IPS-18c (cell line): Measurements from ENCODE around the gene UGCG.
"Not testable (repeated sequence)": the region's sequence is repeated elsewhere in the genome, so short reads cannot be mapped to it uniquely, and the experiment has no call there.

Source experiments
- H3K4me3 ChIP-seq: 2 replicates; pipeline ENCODE4 v1.7.0; 2013; ENCODE audit warnings: low read depth, mild to moderate bottlenecking, low read length, moderate library complexity; ENCODE audit not compliant: insufficient read depth
- H3K9me3 ChIP-seq: one replicate; pipeline ENCODE4 v1.6.1; 2013; ENCODE audit warnings: mild to moderate bottlenecking, low read length, moderate library complexity; ENCODE audit not compliant: control insufficient read depth, insufficient read depth

Gene UGCG

GRCh38 chr9:111960485-111960884 lies 63.9 kb downstream of the UGCG start:
- H3K9me3 ChIP-seq, H3K4me3 ChIP-seq: not testable (repeated sequence)

- no peaks in the 10 kb centered on the region for H3K9me3 ChIP-seq
- no peak overlapping the region for H3K4me3 ChIP-seq
Observed at GRCh38 chr9:111961009-111961408, 64.4 kb downstream of the UGCG start.

GRCh38 chr9:111961575-111961974 lies 65.0 kb downstream of the UGCG start:
- H3K4me3 ChIP-seq, result no peak overlapping the region
- no peaks in the 10 kb centered on the region for H3K9me3 ChIP-seq

GRCh38 chr9:111962021-111962420 lies 65.4 kb downstream of the UGCG start:
- Histone ChIP-seq H3K9me3 (no peaks in the 10 kb centered on the region), H3K4me3 (no peak overlapping the region)

GRCh38 chr9:111963995-111964394 lies 67.4 kb downstream of the UGCG start:
- H3K9me3 ChIP-seq, result no peaks in the 10 kb centered on the region
- H3K4me3 ChIP-seq, result no peak overlapping the region

- Histone ChIP-seq H3K4me3 (no peak overlapping the region), H3K9me3 (no peaks in the 10 kb centered on the region)
Observed at GRCh38 chr9:111965566-111966019, 69.0 kb downstream of the UGCG start.

- H3K9me3 ChIP-seq, result no peaks in the 10 kb centered on the region
- H3K4me3 ChIP-seq, result no peak overlapping the region
Observed at GRCh38 chr9:111966124-111966723, 69.6 kb downstream of the UGCG start.

- H3K4me3 ChIP-seq, result no peak overlapping the region
- no peaks in the 10 kb centered on the region for H3K9me3 ChIP-seq
Observed at GRCh38 chr9:111966861-111967291, 70.3 kb downstream of the UGCG start.

- no peak overlapping the region for H3K4me3 ChIP-seq
Observed at GRCh38 chr9:111967621-111968020, 71.0 kb downstream of the UGCG start.

GRCh38 chr9:111969061-111969460 lies 72.4 kb downstream of the UGCG start:
- no peaks in the 10 kb centered on the region for H3K9me3 ChIP-seq
- H3K4me3 ChIP-seq, result no peak overlapping the region

More at GRCh38 chr9:111967621-111968020, 71.0 kb downstream of the UGCG start:
- H3K9me3 ChIP-seq, result no peaks in the 10 kb centered on the region

GRCh38 chr9:111969622-111970021 lies 73.0 kb downstream of the UGCG start:
- no peak overlapping the region for H3K4me3 ChIP-seq
- H3K9me3 ChIP-seq, result no peaks in the 10 kb centered on the region

- Histone ChIP-seq H3K9me3 (no peaks in the 10 kb centered on the region), H3K4me3 (no peak overlapping the region)
Observed at GRCh38 chr9:111970827-111971226, 74.2 kb downstream of the UGCG start.

- Histone ChIP-seq H3K4me3 (no peak overlapping the region), H3K9me3 (no peaks in the 10 kb centered on the region)
Observed at GRCh38 chr9:111974092-111974681, 77.6 kb downstream of the UGCG start.

- H3K9me3 ChIP-seq, result no peaks in the 10 kb centered on the region
- H3K4me3 ChIP-seq, result no peak overlapping the region
Observed at GRCh38 chr9:111975709-111976108, 79.1 kb downstream of the UGCG start.

- Histone ChIP-seq H3K4me3 (no peak overlapping the region), H3K9me3 (no peaks in the 10 kb centered on the region)
Observed at GRCh38 chr9:111978616-111979015, 82.0 kb downstream of the UGCG start.

GRCh38 chr9:111979561-111979960 lies 82.9 kb downstream of the UGCG start:
- Histone ChIP-seq H3K4me3 (no peak overlapping the region), H3K9me3 (no peaks in the 10 kb centered on the region)

GRCh38 chr9:111980398-111980797 lies 83.8 kb downstream of the UGCG start:
- Histone ChIP-seq H3K4me3 (no peak overlapping the region), H3K9me3 (no peaks in the 10 kb centered on the region)

GRCh38 chr9:111983484-111983908 lies 86.9 kb downstream of the UGCG start:
- H3K9me3 ChIP-seq, result no peaks in the 10 kb centered on the region
- no peak overlapping the region for H3K4me3 ChIP-seq
